Transverse colon (tissue), 4 donors: ENCODE results near the gene UQCC5. TPM values are rescaled to one million over a fixed set of nuclear protein-coding genes. Genes with fewer than 3 reads are reported as not detected.

ENCODE experiments used
- DNase-seq: peaks from one replicate; pipeline ENCODE4 v3.0.0-alpha.2; 2019
- H3K27ac ChIP-seq, 4 donors: fragments of 200-600 bp; sonication (generic); 2 replicates each; pipeline ENCODE4 v1.5.1; 2016 to 2018; ENCODE audit warnings: inconsistent platforms in 4 of 4
- H3K27me3 ChIP-seq: fragments of 200-600 bp; sonication (generic); 2 replicates; pipeline ENCODE4 v1.5.1; 2017; ENCODE audit warnings: inconsistent platforms
- H3K36me3 ChIP-seq, 4 donors: fragments of 200-600 bp; sonication (generic); 2 replicates each; pipeline ENCODE4 v1.5.1; 2017 to 2019; ENCODE audit warnings: inconsistent platforms in 4 of 4
- H3K4me1 ChIP-seq, 4 donors: fragments of 200-600 bp; sonication (generic); 2 replicates each; pipeline ENCODE4 v1.5.1; 2017 to 2020; ENCODE audit warnings: inconsistent platforms in 4 of 4
- H3K4me3 ChIP-seq, 4 donors: fragments of 200-600 bp; sonication (generic); 1 replicate in 1 of 4; 2 replicates in 3 of 4; pipeline versions ENCODE4 v1.5.1 to v1.6.1; 2017 to 2019; ENCODE audit warnings: inconsistent platforms in 4 of 4
- H3K9me3 ChIP-seq, 2 donors: fragments of 200-600 bp; sonication (generic); 2 replicates each; pipeline ENCODE4 v1.5.1; 2017 to 2019; ENCODE audit warnings: inconsistent platforms in 2 of 2
- EP300 ChIP-seq: sonication (generic); formaldehyde crosslinking; IDR thresholded peaks from one replicate; pipeline ENCODE4 v1.6.1; 2017; ENCODE audit warnings: antibody characterized with exemption, low read depth
- POLR2A ChIP-seq: fragments of 450-650 bp; IDR thresholded peaks from one replicate; pipeline ENCODE4 v1.6.1; 2016; ENCODE audit warnings: antibody characterized with exemption, mild to moderate bottlenecking, moderate library complexity
- POLR2AphosphoS5 ChIP-seq, 3 donors: sonication (generic); formaldehyde crosslinking; IDR thresholded peaks; one replicate each; pipeline ENCODE4 v1.6.1; 2016; ENCODE audit warnings: antibody characterized with exemption in 3 of 3
- WGBS, 2 donors: methylation state at CpG; one replicate each; pipeline ENCODE4 v1.1.5; 2018; ENCODE audit warnings: low coverage in 1 of 2; 5-methylcytosine and 5-hydroxymethylcytosine counted together
- in situ Hi-C, 4 donors: fragments of 200-750 bp; cut with MboI; loops; one replicate each; pipeline versions ENCODE4 v1.15.0 to v1.15.1; 2017; ENCODE audit warnings: low sequenced_read_pairs in 3 of 4, low pct_ligation_motif_present in 1 of 4, low pct_unique_long_range_greater_than_20kb in 1 of 4
- intact Hi-C: fragments of 100-400 bp; cut with DNase I; formaldehyde crosslinking; loops from one replicate; pipeline ENCODE4 v1.15.1; 2023; ENCODE audit warnings: low total_unique reads
- total RNA-seq, 4 donors: library from RNA; depleted of rRNA; stranded (reverse); fragments of >200 nt; gene quantifications; one replicate each; pipeline ENCODE4 v1.1.0, GENCODE V29; 2016
- TF ChIP-seq, protein P1 (sequence below), 5 experiments: fragments of 200-600 bp in 3 of 5; fragments of 450-650 bp in 2 of 5; sonication (generic) in 3 of 5; IDR thresholded peaks; 1 replicate in 2 of 5; 2 replicates in 3 of 5; pipeline ENCODE4 v1.5.1; 2016 to 2017; ENCODE audit warnings: antibody characterized with exemption in 5 of 5, inconsistent platforms in 3 of 5, mild to moderate bottlenecking in 2 of 5, moderate library complexity in 1 of 5

UQCC5 gene
- total RNA-seq, 4 donors from 2014 or later: 2.6 to 22.1 (median 4.0) TPM; not detected in 1

GRCh38 chr3:52488746-52489145 lies 47.7 kb upstream of the UQCC5 start:
- 95% methylated on average over 3 of the region's 3 CpGs; no CpG with 5 or more reads in 1 of the 2 donors for WGBS, 2 donors
- no peaks in the 10 kb centered on the region for H3K9me3 ChIP-seq
- TF ChIP-seq POLR2AphosphoS5 (IDR thresholded peaks at IDR 0.05): no peak
- TF ChIP-seq POLR2A: no peak
- no peak for TF ChIP-seq EP300
- TF ChIP-seq, protein P1, sequence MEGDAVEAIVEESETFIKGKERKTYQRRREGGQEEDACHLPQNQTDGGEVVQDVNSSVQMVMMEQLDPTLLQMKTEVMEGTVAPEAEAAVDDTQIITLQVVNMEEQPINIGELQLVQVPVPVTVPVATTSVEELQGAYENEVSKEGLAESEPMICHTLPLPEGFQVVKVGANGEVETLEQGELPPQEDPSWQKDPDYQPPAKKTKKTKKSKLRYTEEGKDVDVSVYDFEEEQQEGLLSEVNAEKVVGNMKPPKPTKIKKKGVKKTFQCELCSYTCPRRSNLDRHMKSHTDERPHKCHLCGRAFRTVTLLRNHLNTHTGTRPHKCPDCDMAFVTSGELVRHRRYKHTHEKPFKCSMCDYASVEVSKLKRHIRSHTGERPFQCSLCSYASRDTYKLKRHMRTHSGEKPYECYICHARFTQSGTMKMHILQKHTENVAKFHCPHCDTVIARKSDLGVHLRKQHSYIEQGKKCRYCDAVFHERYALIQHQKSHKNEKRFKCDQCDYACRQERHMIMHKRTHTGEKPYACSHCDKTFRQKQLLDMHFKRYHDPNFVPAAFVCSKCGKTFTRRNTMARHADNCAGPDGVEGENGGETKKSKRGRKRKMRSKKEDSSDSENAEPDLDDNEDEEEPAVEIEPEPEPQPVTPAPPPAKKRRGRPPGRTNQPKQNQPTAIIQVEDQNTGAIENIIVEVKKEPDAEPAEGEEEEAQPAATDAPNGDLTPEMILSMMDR (IDR thresholded peaks at IDR 0.05): no peak
- DNase-seq: no peak
- no peaks in the 10 kb centered on the region for H3K27me3 ChIP-seq
- in situ Hi-C loops (no loop called here), intact Hi-C loops (no loop called here)
- H3K27ac ChIP-seq: no peak overlapping the region
- peaks cover 0 to 43% (median 21%) of the 10 kb centered on the region in 4 donors for H3K36me3 ChIP-seq
- H3K4me1 ChIP-seq: peaks cover 0 to 10% (median 3%) of the 10 kb centered on the region in 4 donors
- H3K4me3 ChIP-seq: no peak overlapping the region

GRCh38 chr3:52489453-52489852 lies 47.0 kb upstream of the UQCC5 start:
- Histone ChIP-seq H3K4me1 (peaks cover 0 to 7% (median under 1%) of the 10 kb centered on the region in 4 donors), H3K27ac (no peak overlapping the region), H3K36me3 (peaks cover 0 to 43% (median 21%) of the 10 kb centered on the region in 4 donors), H3K4me3 (no peak overlapping the region), H3K9me3 (no peaks in the 10 kb centered on the region), H3K27me3 (no peaks in the 10 kb centered on the region)
- TF ChIP-seq EP300: no peak
- no peak for TF ChIP-seq POLR2A
- TF ChIP-seq POLR2AphosphoS5 (IDR thresholded peaks at IDR 0.05): no peak
- TF ChIP-seq, protein P1 (IDR thresholded peaks at IDR 0.05): no peak
- intact Hi-C loops (no loop called here), in situ Hi-C loops (no loop called here)
- DNase-seq: no peak
- WGBS, 2 donors: 96% methylated on average over 18 of the region's 18 CpGs; no CpG with 5 or more reads in 1 of the 2 donors

DNA sequence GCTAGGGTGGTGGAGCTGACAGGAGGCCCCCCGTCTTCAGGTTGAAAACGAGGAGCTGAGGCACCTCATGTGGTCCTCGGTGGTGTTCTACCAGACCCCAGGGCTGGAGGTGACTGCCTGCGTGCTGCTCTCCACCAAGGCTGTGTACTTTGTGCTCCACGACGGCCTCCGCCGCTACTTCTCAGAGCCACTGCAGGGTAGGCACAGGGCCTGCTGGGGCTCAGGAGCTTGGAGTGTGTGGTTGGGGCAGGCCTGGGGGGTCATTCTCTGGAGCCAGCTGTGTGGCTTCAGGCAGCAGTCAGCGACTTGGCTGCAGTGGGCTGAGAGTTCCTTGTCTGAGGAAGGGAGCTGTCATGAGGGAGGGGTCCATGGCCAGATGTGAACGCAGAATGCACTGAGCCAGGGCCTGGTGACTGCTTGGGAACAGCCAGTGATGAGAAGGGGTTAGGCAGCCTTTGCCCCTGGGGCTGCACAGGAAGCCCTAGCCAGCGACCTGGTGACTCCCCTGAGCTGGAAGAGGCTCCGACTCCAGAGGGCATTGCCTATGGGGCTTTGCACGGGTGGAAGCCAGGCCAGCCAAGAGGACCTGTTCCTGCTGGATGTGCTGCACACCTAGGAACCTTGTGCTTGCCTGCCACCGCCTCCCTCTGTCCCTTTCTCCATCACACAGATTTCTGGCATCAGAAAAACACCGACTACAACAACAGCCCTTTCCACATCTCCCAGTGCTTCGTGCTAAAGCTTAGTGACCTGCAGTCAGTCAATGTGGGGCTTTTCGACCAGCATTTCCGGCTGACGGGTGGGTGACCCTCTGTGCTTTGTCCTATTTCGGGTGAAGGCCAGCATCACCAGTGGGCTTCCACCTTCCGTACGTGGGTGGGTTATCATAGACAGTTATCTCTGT lies 46.1 kb upstream of the UQCC5 start:
- Histone ChIP-seq H3K4me3 (no peak overlapping the region), H3K27ac (peak overlapping the region; percentile 16 to 59 (median 55)), H3K36me3 (peaks cover 0 to 43% (median 21%) of the 10 kb centered on the region in 4 donors), H3K9me3 (no peaks in the 10 kb centered on the region), H3K27me3 (no peaks in the 10 kb centered on the region), H3K4me1 (peaks cover 0 to 3% (median 0%) of the 10 kb centered on the region in 4 donors)
- TF ChIP-seq EP300: no peak
- no peak for TF ChIP-seq POLR2AphosphoS5 (IDR thresholded peaks at IDR 0.05)
- TF ChIP-seq, protein P1 (IDR thresholded peaks at IDR 0.05): no peak
- TF ChIP-seq POLR2A: no peak
- 85 to 90% methylated on average over 2 to 17 of the region's 22 CpGs for WGBS, 2 donors
- DNase-seq: no peak
- in situ Hi-C loops (no loop called here), intact Hi-C loops (no loop called here)

- H3K4me3 ChIP-seq: no peak overlapping the region
- H3K27ac ChIP-seq: peak overlapping the region; percentile 53 to 59 (median 57)
- WGBS, 2 donors: 91% methylated on average over 23 of the region's 23 CpGs; no CpG with 5 or more reads in 1 of the 2 donors
- H3K27me3 ChIP-seq: no peaks in the 10 kb centered on the region
- no peaks in the 10 kb centered on the region for H3K9me3 ChIP-seq
- peaks cover 0 to 41% (median 18%) of the 10 kb centered on the region in 4 donors for H3K36me3 ChIP-seq
- peaks cover 0 to 3% (median 0%) of the 10 kb centered on the region in 4 donors for H3K4me1 ChIP-seq
- in situ Hi-C loops: no loop called here
- DNase-seq: peak; percentile 33
- intact Hi-C loops: no loop called here
- TF ChIP-seq, protein P1 (IDR thresholded peaks at IDR 0.05): no peak
- TF ChIP-seq POLR2A (no peak), POLR2AphosphoS5 (IDR thresholded peaks at IDR 0.05) (no peak), EP300 (no peak)
Observed at GRCh38 chr3:52490939-52491526, 45.4 kb upstream of the UQCC5 start.
